ENCODE data around the gene ZNF560. TPM values are rescaled to one million over a fixed set of nuclear protein-coding genes. Genes with fewer than 3 reads are reported as not detected.

Gene ZNF560
- total and polyA plus RNA-seq, 3 donors from 2014 or later: 8.0 to 15.4 (median 13.1) TPM

- no peak for DNase-seq
- H3K36me3 ChIP-seq (ENCODE audit: low read depth, missing control alignments): no peaks in the 10 kb centered on the region
- WGBS, 2 donors: 52 to 57% methylated on average over 4 of the region's 4 CpGs
- H3K27me3 ChIP-seq: no peaks in the 10 kb centered on the region
- peaks cover 13% of the 10 kb centered on the region for H3K4me1 ChIP-seq
- H3K4me3 ChIP-seq: peak overlapping the region in 1 of 2 donors; percentile 89
- intact Hi-C loops (cut with DNase I; ENCODE audit: low total_unique reads): no loop called here
- TF ChIP-seq POLR2A (IDR thresholded peaks at IDR 0.05): no peak
- TF ChIP-seq, protein P1, sequence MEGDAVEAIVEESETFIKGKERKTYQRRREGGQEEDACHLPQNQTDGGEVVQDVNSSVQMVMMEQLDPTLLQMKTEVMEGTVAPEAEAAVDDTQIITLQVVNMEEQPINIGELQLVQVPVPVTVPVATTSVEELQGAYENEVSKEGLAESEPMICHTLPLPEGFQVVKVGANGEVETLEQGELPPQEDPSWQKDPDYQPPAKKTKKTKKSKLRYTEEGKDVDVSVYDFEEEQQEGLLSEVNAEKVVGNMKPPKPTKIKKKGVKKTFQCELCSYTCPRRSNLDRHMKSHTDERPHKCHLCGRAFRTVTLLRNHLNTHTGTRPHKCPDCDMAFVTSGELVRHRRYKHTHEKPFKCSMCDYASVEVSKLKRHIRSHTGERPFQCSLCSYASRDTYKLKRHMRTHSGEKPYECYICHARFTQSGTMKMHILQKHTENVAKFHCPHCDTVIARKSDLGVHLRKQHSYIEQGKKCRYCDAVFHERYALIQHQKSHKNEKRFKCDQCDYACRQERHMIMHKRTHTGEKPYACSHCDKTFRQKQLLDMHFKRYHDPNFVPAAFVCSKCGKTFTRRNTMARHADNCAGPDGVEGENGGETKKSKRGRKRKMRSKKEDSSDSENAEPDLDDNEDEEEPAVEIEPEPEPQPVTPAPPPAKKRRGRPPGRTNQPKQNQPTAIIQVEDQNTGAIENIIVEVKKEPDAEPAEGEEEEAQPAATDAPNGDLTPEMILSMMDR (IDR thresholded peaks at IDR 0.05): no peak
- H3K9me3 ChIP-seq: no peaks in the 10 kb centered on the region
- H3K27ac ChIP-seq: no peak overlapping the region
Observed at GRCh38 chr19:9436358-9436757, 62.1 kb downstream of the ZNF560 start.

GRCh38 chr19:9435279-9436268, 62.8 kb downstream of the ZNF560 start, which contains the start of gene ZNF266:
Gene ZNF266 (minus strand): TSS chr19:9435573. CDS start chr19:9420089, 15,484 bp downstream.
- H3K4me3 ChIP-seq: peak within 1 kb of the TSS; percentile 83 to 89
- peaks cover 16% of the 10 kb centered on the region for H3K4me1 ChIP-seq
- H3K9me3 ChIP-seq: no peaks in the 10 kb centered on the region
- peak within 1 kb of the TSS; percentile 85 to 87 for H3K27ac ChIP-seq
- intact Hi-C loops (cut with DNase I; ENCODE audit: low total_unique reads): no loop called here
- H3K27me3 ChIP-seq: no peaks in the 10 kb centered on the region
- WGBS, 2 donors: 12 to 14% methylated on average over 56 of the region's 56 CpGs
- TF ChIP-seq, protein P1 (IDR thresholded peaks at IDR 0.05): peak; percentile 66 to 88 (median 84)
- TF ChIP-seq POLR2A (IDR thresholded peaks at IDR 0.05): no peak
- H3K36me3 ChIP-seq (ENCODE audit: low read depth, missing control alignments): no peaks in the 10 kb centered on the region
- peak; percentile 94 for DNase-seq

GRCh38 chr19:9431475-9431874, 66.9 kb downstream of the ZNF560 start:
- 81 to 85% methylated on average over 5 to 7 of the region's 7 CpGs for WGBS, 2 donors
- no peaks in the 10 kb centered on the region for H3K27me3 ChIP-seq
- H3K27ac ChIP-seq: no peak overlapping the region
- H3K4me3 ChIP-seq: no peak overlapping the region
- TF ChIP-seq, protein P1 (IDR thresholded peaks at IDR 0.05): peak in 2 of 3 experiments; percentile 53 to 59
- no peak for TF ChIP-seq POLR2A (IDR thresholded peaks at IDR 0.05)
- H3K9me3 ChIP-seq: no peaks in the 10 kb centered on the region
- no peaks in the 10 kb centered on the region for H3K36me3 ChIP-seq (ENCODE audit: low read depth, missing control alignments)
- peak; percentile 75 for DNase-seq
- H3K4me1 ChIP-seq: peaks cover 16% of the 10 kb centered on the region
- intact Hi-C loops (cut with DNase I; ENCODE audit: low total_unique reads): no loop called here

DNA sequence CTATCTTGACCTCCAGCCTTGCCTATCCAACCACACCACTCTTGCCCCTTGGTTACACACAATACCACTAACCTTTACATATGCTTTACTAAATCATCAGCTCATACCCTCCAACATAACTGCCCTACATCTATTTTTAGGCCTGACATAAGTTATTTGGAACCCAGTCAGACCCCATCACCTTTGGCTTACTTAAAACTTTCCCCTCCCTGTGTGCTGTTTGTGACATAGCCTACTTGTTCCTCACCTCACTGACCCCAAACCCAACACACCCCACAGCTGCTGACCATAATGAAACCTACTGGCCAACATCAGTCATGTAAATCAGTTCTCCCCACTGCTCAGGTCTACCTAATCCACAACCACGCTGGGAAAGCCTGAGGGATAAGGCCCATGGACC, 68.0 kb downstream of the ZNF560 start:
- TF ChIP-seq POLR2A (IDR thresholded peaks at IDR 0.05): no peak
- TF ChIP-seq, protein P1 (IDR thresholded peaks at IDR 0.05): no peak
- intact Hi-C loops (cut with DNase I; ENCODE audit: low total_unique reads): no loop called here
- H3K4me3 ChIP-seq: no peak overlapping the region
- H3K4me1 ChIP-seq: peaks cover 12% of the 10 kb centered on the region
- WGBS, 2 donors: 93% methylated on average over 1 of the region's 1 CpG
- peak overlapping the region in 1 of 2 donors; percentile 40 for H3K27ac ChIP-seq
- no peaks in the 10 kb centered on the region for H3K27me3 ChIP-seq
- no peaks in the 10 kb centered on the region for H3K9me3 ChIP-seq
- no peaks in the 10 kb centered on the region for H3K36me3 ChIP-seq (ENCODE audit: low read depth, missing control alignments)
- DNase-seq: no peak
